ENCODE results near the gene PDE5A.
"Not testable (repeated sequence)": the region's sequence is repeated elsewhere in the genome, so short reads cannot be mapped to it uniquely, and the experiment has no call there.

The PDE5A gene

GRCh38 chr4:119662612-119663011, 34.0 kb upstream of the PDE5A start:
- H3K9me3 ChIP-seq (ENCODE audit: insufficient read depth, low read depth, low read length); H3K27me3 ChIP-seq (ENCODE audit: insufficient read depth, low read length); H3K4me1 ChIP-seq (ENCODE audit: insufficient read depth, low read length); H3K9ac ChIP-seq (ENCODE audit: low read depth, low read length); H3K27ac ChIP-seq (ENCODE audit: low read length); H3K36me3 ChIP-seq (ENCODE audit: insufficient read depth, low read depth, low read length); H3K4me3 ChIP-seq (ENCODE audit: low read length): not testable (repeated sequence)

DNA sequence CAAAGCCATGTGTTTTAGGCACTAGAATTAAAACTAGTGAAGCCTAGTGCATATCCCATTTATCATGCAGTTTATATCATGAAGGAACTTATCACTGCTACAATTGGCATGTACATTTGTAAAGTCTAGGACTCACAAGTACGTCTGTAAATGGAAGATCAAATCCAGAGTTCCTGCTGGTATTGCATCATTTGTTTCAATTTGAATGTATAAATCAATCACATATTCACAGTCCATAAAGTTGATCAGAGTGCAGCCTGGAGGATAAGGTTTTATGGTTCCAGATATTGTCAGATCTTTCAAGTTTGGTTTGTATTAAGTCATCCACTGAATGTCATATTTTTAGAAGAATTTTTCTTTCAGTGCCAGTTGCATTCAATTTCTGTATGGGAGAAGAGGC, 32.6 kb upstream of the PDE5A start:
- Histone ChIP-seq H3K9ac (ENCODE audit: low read depth, low read length) (no peak overlapping the region), H3K9me3 (ENCODE audit: insufficient read depth, low read depth, low read length) (no peaks in the 10 kb centered on the region), H3K27me3 (ENCODE audit: insufficient read depth, low read length) (no peaks in the 10 kb centered on the region), H3K4me1 (ENCODE audit: insufficient read depth, low read length) (no peaks in the 10 kb centered on the region), H3K36me3 (ENCODE audit: insufficient read depth, low read depth, low read length) (no peaks in the 10 kb centered on the region), H3K4me3 (ENCODE audit: low read length) (no peak overlapping the region), H3K27ac (ENCODE audit: low read length) (no peak overlapping the region)

GRCh38 chr4:119659576-119659975, 31.0 kb upstream of the PDE5A start:
- no peak overlapping the region for H3K9ac ChIP-seq (ENCODE audit: low read depth, low read length)

DNA sequence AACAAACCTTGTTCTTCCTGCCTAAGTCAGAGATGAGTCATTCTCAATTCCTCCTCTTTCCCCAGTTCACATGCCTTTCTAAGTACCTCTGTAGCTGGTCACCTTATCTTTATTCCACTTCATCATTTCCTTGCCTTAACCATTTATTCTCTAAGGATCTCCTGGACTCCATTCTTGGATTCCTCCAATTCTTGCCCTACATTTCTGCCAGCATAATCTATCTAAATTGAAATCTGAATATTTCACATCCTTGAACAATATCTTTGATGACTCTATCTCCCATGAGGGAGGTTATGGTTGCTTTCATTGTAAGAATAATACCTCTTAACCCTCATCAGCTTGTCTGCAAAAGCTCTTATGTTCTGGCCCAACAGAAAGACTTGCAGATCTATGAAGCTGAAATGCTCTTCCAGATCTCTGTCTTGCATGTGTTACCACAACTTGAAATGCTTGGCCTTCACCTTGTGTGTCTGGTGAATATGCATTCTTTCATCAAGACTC, 28.6 kb upstream of the PDE5A start:
- H3K36me3 ChIP-seq (ENCODE audit: insufficient read depth, low read depth, low read length), result no peaks in the 10 kb centered on the region
- H3K9ac ChIP-seq (ENCODE audit: low read depth, low read length), result no peak overlapping the region
- H3K4me3 ChIP-seq (ENCODE audit: low read length), result no peak overlapping the region
- H3K9me3 ChIP-seq (ENCODE audit: insufficient read depth, low read depth, low read length), result no peaks in the 10 kb centered on the region
- no peaks in the 10 kb centered on the region for H3K27me3 ChIP-seq (ENCODE audit: insufficient read depth, low read length)
- H3K4me1 ChIP-seq (ENCODE audit: insufficient read depth, low read length), result no peaks in the 10 kb centered on the region
- H3K27ac ChIP-seq (ENCODE audit: low read length), result no peak overlapping the region

More at GRCh38 chr4:119659576-119659975, 31.0 kb upstream of the PDE5A start:
- Histone ChIP-seq H3K4me3 (ENCODE audit: low read length) (no peak overlapping the region), H3K4me1 (ENCODE audit: insufficient read depth, low read length) (no peaks in the 10 kb centered on the region), H3K27me3 (ENCODE audit: insufficient read depth, low read length) (no peaks in the 10 kb centered on the region), H3K9me3 (ENCODE audit: insufficient read depth, low read depth, low read length) (no peaks in the 10 kb centered on the region), H3K27ac (ENCODE audit: low read length) (no peak overlapping the region), H3K36me3 (ENCODE audit: insufficient read depth, low read depth, low read length) (no peaks in the 10 kb centered on the region)

GRCh38 chr4:119656342-119656741, 27.7 kb upstream of the PDE5A start:
- Histone ChIP-seq H3K36me3 (ENCODE audit: insufficient read depth, low read depth, low read length) (no peaks in the 10 kb centered on the region), H3K27ac (ENCODE audit: low read length) (no peak overlapping the region), H3K4me3 (ENCODE audit: low read length) (no peak overlapping the region), H3K9ac (ENCODE audit: low read depth, low read length) (no peak overlapping the region), H3K9me3 (ENCODE audit: insufficient read depth, low read depth, low read length) (no peaks in the 10 kb centered on the region), H3K4me1 (ENCODE audit: insufficient read depth, low read length) (no peaks in the 10 kb centered on the region), H3K27me3 (ENCODE audit: insufficient read depth, low read length) (no peaks in the 10 kb centered on the region)

DNA sequence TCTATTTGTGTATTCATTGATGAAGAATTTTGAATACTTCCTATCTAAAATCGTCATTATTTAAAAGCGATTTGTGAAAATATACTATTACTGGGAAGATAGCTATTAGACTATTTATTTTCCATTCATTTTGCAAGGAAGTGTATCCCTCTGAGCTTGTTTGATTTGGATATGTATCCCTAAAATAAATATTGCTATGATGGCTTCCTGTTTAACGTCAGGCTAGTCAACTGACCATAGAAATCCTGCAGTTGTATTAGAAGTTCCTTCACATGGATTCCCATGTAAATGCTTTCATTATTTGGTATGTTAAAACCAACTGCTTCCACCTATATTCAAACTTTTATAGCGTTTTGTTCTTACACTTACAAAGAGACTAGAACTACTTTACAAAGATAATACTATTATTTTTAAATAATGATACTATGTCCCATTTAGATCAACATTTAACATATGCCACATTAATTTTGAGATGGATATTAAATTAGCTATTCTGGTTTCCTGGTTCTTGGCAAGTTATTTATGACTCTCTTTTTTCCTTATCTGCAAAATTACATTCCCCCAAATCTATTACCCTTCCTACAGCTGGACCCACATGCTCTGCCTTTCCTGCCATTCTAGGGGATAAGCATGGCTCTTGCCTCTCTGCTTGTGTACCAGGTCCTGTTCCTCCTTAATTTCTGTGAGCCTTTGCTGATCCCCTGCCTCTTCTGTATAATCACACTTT, 26.7 kb upstream of the PDE5A start:
- H3K36me3 ChIP-seq (ENCODE audit: insufficient read depth, low read depth, low read length), result no peaks in the 10 kb centered on the region
- H3K27me3 ChIP-seq (ENCODE audit: insufficient read depth, low read length), result no peaks in the 10 kb centered on the region
- H3K27ac ChIP-seq (ENCODE audit: low read length), result no peak overlapping the region
- no peak overlapping the region for H3K4me3 ChIP-seq (ENCODE audit: low read length)
- no peak overlapping the region for H3K9ac ChIP-seq (ENCODE audit: low read depth, low read length)
- no peaks in the 10 kb centered on the region for H3K9me3 ChIP-seq (ENCODE audit: insufficient read depth, low read depth, low read length)
- H3K4me1 ChIP-seq (ENCODE audit: insufficient read depth, low read length), result no peaks in the 10 kb centered on the region

DNA sequence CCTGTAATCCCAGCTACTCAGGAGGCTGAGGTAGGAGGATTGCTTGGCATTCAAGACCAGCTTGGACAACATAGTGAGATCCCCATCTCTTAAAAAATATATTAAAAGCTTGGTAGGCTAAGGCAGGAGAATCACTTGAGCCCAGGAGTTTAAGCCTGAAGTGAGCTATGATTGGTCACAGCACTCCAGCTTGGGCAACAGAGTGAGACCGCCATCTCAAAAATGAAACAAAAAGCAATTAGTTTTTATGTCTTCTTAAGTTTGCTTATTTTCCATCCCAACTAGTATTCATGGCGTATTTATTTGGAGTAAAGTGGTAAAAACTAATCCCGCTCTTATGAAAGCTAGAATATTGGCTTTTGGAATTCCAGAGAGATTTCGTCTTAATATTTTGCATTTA, 25.4 kb upstream of the PDE5A start:
- Histone ChIP-seq H3K4me1 (ENCODE audit: insufficient read depth, low read length) (no peaks in the 10 kb centered on the region), H3K9me3 (ENCODE audit: insufficient read depth, low read depth, low read length) (no peaks in the 10 kb centered on the region), H3K9ac (ENCODE audit: low read depth, low read length) (no peak overlapping the region), H3K36me3 (ENCODE audit: insufficient read depth, low read depth, low read length) (no peaks in the 10 kb centered on the region), H3K27me3 (ENCODE audit: insufficient read depth, low read length) (no peaks in the 10 kb centered on the region), H3K27ac (ENCODE audit: low read length) (no peak overlapping the region), H3K4me3 (ENCODE audit: low read length) (no peak overlapping the region)

DNA sequence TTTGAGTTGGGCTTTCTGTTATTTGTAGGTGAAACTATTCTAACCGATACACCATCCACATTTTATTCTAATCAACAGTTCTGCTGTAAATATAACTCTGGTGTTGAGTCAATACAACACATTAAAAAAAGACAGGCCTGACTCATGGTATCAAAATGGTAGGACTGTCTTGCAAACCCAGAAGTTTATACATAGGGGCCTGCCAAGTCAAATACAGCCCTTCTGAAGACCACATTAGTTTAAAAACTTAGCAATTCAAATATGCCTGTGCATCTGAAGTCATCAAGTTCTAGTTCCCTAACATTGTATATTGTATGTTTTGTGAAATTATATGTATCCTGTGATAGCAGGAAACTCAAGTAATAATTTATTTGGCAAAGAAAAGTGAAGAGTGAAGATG, 24.4 kb upstream of the PDE5A start:
- Histone ChIP-seq H3K27me3 (ENCODE audit: insufficient read depth, low read length) (no peaks in the 10 kb centered on the region), H3K4me3 (ENCODE audit: low read length) (no peak overlapping the region), H3K27ac (ENCODE audit: low read length) (no peak overlapping the region), H3K9me3 (ENCODE audit: insufficient read depth, low read depth, low read length) (no peaks in the 10 kb centered on the region), H3K9ac (ENCODE audit: low read depth, low read length) (no peak overlapping the region), H3K36me3 (ENCODE audit: insufficient read depth, low read depth, low read length) (no peaks in the 10 kb centered on the region), H3K4me1 (ENCODE audit: insufficient read depth, low read length) (no peaks in the 10 kb centered on the region)

DNA sequence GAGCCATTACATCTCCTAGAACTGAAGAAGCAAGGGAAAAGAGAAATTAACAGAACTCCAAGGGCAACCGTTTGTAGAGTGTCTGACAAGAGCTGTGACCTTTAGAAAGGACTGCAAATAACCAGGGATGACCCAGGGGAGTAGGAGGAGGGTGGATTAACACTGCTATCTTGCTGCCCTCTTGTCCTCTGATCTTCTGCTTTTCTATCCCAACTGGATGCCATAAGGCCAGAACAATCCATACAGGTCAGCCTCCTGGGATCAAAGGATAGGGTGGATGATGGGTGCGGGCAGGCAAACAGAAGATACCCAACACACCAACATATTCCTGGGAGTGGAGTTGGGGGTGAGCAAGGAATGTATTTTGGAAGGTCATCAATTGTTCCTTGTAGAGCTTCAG, 19.8 kb upstream of the PDE5A start:
- Histone ChIP-seq H3K4me1 (ENCODE audit: insufficient read depth, low read length) (no peaks in the 10 kb centered on the region), H3K9ac (ENCODE audit: low read depth, low read length) (no peak overlapping the region), H3K27me3 (ENCODE audit: insufficient read depth, low read length) (no peaks in the 10 kb centered on the region), H3K9me3 (ENCODE audit: insufficient read depth, low read depth, low read length) (no peaks in the 10 kb centered on the region), H3K4me3 (ENCODE audit: low read length) (no peak overlapping the region), H3K36me3 (ENCODE audit: insufficient read depth, low read depth, low read length) (no peaks in the 10 kb centered on the region), H3K27ac (ENCODE audit: low read length) (no peak overlapping the region)

DNA sequence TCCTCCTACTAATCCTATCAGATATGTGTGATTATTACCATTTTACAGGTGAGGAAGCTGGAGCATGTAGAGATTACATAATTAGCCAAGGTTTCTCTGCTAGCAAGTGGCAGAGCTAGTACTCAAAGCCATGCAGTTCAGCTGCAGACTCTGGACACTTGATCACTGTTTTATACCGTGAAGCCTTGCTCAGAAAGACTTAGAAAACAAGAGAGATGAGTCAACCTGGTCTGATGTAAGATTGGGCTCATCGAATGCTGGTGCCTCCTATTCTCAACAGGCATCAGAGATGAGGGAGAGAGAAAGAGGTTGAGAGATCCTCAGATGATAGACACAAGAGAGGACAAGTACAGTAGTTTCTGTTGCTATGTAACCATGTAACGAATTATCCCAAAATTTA, 19.0 kb upstream of the PDE5A start:
- Histone ChIP-seq H3K27ac (ENCODE audit: low read length) (no peak overlapping the region), H3K36me3 (ENCODE audit: insufficient read depth, low read depth, low read length) (no peaks in the 10 kb centered on the region), H3K4me3 (ENCODE audit: low read length) (no peak overlapping the region), H3K27me3 (ENCODE audit: insufficient read depth, low read length) (no peaks in the 10 kb centered on the region), H3K9me3 (ENCODE audit: insufficient read depth, low read depth, low read length) (no peaks in the 10 kb centered on the region), H3K9ac (ENCODE audit: low read depth, low read length) (no peak overlapping the region), H3K4me1 (ENCODE audit: insufficient read depth, low read length) (no peaks in the 10 kb centered on the region)

DNA sequence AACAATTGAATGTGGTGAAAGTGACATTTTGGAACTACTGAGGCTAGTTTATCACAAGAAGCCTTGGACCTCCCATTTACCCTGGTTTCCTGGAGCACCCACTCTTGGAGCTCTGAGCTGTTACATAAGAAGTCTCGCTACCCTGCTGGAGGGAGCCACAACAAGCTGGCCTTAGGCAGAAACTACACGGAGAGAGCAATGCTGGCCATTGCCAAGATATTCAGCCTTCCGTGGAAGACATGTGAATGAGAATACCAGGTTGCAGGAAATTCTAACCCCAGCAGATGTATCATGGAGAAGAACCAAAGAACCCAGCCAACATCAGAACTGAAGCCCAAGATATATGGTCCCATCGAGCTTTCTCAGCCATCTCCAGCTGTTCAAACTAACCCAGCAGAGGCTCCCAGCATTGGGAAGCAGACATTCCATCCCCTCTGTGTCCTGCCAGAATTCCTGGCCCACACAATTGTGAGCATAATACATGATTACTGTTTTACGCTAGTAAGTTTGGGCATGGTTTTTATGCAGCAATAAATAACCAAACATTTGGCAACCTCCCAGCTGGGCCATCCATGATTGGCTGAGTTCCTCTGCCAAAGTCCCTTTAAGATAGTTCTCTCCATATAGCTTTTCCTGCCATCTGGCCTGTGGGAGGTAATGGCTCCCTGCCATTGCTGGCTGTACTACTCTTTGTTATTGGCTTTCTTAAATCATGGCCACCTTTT, 17.9 kb upstream of the PDE5A start:
- Histone ChIP-seq H3K9ac (ENCODE audit: low read depth, low read length) (no peak overlapping the region), H3K4me1 (ENCODE audit: insufficient read depth, low read length) (no peaks in the 10 kb centered on the region), H3K9me3 (ENCODE audit: insufficient read depth, low read depth, low read length) (no peaks in the 10 kb centered on the region), H3K27me3 (ENCODE audit: insufficient read depth, low read length) (no peaks in the 10 kb centered on the region), H3K36me3 (ENCODE audit: insufficient read depth, low read depth, low read length) (no peaks in the 10 kb centered on the region), H3K27ac (ENCODE audit: low read length) (no peak overlapping the region), H3K4me3 (ENCODE audit: low read length) (no peak overlapping the region)

Data from iPS-20b (cell line).